HG03469 (cell line): ENCODE results near the gene CPNE5.

Source experiments
- ATAC-seq: cut with Tn5 transposase; IDR thresholded peaks from one replicate; pipeline ENCODE4 v1.9.1; 2021; ENCODE audit warnings: mild to moderate bottlenecking, moderate library complexity, moderate number of reproducible peaks; ENCODE audit not compliant: unreplicated experiment

Gene CPNE5

DNA sequence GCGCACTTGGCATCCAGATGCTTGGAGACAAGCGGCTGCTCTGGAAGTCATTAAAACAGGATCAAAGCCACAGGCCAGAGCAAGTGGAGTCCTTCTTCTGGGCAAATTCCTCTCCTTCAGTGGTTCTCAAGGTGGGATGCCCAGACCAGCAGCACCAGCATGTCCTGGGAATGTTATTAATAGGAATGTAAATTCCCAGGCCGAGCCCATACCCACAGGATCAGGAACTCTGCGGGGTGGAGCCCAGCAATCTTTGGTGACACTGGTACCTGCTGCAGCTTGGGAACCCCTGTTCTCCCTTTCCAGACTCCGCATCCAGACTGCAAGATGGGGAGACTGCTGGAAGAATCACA lies 44.6 kb downstream of the CPNE5 start:
- ATAC-seq: no peak

DNA sequence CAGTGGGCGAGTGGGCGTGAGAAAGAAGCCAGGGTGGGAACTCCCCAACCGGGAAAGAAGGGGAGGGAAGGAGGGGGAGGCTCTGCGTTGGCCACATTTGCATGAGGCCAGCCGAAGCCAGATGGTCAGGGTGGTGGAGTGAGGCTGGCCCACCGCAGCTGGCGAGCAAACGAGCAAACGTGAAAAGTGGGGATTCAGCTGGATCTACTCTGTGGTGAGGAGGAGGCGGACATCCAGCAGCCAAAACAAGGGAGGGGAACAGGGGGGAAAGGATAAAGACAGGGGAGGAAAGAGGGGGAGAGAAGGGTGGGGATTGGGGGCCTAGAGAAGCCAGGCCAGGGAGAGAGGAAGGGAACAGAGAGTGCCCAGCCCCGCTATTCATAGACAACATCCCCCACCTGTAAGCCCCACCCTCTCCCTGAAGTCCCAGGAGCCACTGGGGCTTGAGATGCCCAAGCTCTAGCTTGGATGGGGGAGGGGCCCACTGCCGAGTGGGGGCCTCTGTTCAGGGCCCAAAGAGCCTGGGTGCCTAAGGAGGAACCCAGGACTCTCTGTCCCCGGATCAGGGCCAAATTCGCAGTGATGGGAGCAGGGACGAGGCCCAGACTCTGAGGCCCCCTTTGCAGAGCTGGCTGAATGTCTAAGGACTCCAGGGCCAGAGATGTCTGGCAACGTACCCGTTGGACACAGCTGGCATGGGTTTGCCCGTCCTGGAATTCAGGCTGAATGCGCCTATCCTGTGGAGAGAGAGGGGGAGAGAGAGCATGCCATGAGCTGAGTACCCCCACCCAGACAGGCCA lies 45.1 kb downstream of the CPNE5 start:
- no peak for ATAC-seq

DNA sequence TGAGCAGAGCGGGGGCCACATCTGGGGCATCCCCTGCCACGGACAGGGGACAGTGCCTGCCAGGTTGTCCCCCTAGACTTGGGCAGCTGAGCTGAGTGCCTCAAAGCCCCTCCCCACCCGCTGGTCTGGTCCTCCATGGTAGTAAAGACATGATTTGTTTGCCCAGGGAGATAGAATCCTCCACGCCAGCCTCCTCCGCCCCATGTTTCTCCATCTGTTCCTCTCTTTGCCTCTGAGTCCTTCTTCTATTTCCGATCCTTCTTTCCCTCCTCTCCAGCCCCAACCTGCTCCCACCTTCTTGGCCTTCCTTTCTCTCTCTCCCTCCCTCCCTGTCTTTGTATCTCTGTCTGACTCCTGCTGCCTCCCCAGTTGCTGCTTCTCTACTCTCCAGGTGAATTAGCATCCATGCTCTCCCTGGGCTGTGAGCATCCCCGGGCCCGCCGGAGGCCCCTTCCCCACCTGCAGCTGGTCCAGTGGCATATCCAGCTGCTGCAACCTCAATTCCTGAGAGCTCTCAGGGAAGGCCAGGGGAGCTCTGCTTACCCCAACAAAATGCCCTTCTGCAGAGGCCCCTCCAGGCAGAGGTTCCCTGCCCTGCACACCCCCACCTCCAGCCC lies 45.8 kb downstream of the CPNE5 start:
- ATAC-seq: no peak

DNA sequence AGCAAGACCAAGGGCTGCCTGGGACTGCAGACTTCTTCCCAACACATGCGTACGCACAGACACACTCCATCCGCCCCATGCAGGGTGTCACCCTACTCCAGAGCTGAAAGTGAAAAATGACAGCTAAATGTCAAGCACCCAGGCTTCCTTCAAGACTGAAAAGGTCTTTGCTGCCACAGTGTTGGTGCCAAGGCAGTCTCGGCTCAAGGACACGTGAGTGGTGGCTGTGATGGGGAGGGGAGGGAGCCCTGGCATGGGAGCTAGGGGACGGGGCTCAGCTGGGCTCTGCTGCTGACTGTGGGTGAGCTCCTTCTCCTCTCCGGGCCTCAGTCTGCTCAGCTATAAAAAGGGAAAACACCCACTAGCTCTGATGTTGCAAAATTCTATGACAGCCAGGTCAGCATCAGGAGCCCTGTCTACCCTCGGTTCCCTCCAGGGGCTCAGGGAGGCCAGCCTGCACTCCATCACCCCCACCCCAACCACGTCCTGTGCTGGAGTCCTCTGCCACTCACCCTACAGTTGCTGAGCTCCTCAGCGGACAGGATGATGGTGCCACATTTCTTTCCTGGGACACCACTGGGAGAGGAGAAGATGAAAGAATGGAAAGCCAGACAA lies 47.6 kb downstream of the CPNE5 start:
- no peak for ATAC-seq

DNA sequence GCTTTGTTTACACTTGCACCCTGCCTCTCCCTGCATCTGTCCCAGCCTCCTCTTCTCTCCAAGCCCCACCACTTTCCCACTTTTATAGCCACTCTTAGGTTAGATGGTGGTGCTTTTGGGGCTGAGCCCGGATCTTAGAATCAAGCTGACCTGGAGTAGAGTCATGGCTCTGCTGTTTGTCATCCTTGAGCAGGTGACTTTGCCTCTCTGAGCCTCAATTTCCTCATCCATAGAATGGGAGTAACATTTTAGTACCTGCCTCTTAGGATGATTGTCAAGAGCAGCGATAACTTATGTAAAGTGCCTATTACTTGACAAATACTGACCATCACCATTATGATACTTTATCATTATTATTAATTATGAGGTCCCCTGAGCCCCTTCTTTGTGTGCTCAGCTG lies 48.2 kb downstream of the CPNE5 start:
- ATAC-seq: no peak

DNA sequence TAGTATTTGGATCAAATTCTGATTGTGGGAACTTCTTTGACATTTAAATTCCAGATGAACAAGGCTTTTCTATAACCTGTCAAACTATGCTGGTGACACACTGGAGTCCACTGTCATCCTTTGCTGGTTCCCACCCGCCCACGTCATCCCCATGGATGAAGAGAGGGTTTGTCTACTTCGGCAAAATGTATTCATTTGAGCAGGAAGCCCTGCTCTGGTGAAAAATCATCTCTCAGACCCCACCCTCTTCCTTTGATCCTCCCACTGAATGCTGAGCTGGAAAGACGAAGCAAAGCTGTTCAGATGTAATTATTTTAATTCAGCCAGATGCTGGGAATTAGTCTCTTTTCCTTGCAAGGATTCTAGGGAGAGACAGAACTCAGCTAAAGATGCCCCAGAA lies 50.5 kb downstream of the CPNE5 start:
- no peak for ATAC-seq

DNA sequence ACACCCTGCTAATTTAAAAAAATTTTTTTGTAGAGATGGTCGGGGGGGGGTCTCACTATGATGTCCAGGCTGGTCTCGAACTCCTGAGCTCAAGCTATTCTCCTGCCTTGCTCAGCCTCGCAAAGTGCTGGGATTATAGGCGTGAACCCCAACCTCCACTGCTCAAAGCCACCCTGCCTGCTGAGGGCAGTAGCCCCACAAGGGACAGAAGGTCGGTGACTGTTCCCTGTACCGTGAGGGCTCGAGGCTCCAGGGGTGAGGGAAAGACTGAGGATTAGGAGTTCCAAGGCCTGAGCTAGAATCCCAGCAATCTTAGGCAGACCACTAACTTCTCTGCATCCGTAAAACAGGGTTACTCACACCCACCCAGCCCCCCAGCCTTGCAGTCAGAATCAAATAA lies 51.1 kb downstream of the CPNE5 start:
- no peak for ATAC-seq

DNA sequence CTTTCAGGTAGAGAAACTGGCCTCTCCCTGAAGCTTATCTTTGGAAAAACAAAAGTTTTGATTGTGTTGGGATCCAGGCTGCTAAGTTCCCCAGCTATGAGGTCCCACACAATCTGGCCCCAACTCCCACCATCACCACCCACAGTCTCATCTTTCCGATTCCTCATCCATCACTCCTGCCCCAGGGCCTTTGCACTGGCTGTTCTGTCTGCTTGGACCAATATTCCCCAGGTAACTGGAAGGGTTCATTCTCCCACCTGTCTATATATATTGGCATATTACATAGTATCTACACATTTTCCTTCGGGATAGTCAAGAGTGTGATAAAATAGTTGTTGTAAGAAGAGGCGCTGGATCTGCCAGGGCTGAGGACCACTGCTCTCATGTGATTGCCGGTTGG lies 52.0 kb downstream of the CPNE5 start:
- ATAC-seq: no peak

DNA sequence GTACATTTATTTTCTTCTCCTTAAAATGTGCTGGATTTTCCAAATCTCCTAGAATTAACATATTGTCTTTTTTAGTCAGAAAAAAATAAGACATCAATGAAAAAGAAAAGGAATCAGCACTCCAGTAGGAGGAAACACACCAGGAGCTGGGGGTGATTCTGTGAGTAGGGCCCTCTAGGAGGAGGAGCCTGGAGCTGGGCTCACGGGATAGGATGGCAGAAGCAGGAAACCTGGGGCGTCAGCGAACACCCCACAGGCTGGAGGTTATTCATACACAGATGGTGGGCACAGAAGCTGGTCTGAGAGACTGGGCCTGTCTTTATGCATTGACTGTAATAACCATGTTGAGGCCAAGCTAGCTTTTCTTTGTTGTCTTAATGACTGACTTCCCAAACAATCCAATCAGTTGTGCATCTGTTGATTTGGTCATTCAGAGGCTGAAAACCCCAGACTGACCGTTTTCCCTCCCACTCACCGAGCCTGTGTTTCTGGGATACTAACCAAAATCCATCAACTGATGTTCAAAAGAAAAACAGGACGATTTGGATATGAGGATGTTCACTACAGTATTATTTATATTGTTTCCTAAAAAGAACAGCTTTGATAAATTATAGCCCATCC lies 53.1 kb downstream of the CPNE5 start:
- no peak for ATAC-seq

DNA sequence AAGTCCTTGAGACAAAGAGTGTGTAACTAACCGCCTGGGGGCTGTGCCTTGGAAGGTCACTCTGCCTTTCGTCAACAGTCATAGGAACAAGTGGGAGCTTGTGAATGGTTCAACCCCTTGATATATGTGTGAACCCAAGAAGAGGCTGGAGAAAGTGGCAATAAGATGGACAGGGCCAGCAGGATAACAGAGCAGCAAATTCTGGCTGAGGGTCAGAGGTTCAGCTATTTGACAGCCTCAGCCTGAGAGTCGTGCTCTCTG lies 54.9 kb downstream of the CPNE5 start:
- no peak for ATAC-seq

DNA sequence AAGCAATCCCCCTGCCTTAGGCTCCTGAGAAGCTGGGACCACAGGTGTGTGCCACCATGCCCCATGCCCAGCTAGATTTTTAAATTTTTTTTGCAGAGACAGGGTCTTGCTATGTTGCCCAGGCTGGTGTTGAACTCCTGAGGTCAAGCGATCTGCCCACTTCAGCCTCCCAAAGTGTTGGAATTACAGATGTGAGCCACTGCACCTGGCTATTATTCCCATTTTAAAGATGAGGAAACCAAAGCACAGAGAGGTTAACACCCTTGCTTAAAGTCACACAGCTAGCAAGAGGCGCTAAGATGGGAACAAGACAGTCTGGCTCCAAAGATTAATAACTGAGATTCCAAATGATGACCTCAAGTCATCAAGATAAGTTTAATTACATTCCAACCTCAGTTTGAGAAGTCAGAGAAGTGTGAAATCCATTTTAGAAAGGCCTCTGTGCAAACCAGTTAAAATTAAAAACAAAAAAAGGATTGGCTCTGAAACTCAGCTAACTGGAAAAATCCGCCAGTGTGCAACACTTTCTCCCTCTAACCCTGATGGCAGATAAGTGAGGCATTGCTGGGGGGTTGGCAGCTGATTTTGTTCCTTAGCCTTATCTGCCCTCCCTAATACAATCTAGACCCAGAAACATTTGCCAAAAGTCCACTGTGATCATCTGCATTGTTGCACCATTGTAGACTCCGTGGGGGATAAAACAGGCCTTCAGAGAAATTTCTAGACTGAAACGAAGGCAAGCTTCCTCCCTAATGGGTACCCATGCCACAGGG lies 55.5 kb downstream of the CPNE5 start:
- ATAC-seq: no peak

DNA sequence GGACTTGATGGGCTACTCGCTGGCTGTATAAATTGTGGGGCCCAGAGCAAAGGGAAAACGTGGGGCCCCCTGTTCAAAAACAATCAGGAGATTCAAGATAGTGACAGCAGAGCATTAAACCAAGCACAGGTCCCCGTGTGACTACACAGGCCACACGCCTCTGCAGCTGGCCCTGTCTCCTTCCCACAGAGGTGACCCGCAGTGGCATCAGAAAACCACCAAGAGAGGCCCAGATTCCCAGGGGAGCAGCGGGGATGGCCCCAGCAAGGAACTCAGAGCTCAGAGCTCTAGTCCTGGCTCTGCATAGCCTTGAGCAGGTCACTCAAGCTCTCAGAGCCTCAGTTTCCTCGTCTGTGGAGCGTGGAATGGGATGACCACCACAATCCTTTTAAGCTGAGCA lies 57.6 kb downstream of the CPNE5 start:
- ATAC-seq: no peak

DNA sequence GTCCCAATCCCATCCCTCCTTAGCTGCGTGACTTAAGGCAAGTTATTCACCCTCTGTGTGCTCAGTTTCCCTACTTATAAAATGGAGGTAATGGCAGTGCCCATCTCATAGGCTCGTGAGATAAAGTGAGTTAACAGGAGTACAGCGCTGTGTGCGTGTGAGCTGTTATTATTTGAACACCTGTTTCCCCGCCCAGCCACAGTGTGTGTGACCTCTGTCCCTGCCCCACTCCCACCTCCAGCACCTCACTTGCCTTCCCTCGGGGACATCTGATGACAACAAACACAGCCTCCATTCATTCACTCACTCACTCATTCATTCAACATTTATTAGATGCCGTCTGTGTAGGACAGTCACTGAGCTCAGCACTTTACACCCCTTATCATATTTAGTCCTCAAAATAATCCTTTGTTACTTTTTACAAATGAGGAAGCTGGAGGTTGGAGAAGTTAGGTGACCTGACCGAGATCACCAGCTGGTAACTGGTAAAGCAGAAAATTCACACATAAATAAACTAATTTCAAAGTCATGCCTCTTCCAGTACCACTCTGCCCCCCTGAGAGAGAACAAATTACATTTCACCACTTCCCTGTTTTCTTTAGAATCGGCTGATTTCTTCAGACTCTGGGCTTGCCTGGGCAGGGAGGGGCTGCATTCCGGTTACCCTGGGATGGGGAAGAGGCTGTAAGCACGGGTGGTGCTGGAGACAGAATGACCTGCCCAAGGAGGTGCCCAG lies 58.6 kb downstream of the CPNE5 start:
- no peak for ATAC-seq

DNA sequence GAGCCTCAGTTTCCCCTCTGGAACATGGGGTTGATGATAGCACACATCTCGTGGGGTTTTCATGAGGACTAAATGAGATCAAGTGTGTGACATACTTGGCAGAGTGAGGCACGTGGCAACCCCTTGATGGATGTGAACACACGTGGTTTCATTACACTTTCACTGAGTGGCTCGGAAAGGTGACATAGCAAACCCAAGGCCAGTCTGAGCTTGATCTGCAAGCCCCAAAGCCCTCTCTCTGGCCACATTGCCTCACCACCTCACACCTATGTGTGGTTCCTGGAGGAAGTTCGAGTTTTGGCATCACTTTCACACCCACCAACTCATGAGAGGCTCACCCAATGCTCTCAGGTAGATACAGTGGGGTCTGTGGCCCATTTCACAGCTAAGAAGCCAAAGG lies 60.0 kb downstream of the CPNE5 start:
- no peak for ATAC-seq

DNA sequence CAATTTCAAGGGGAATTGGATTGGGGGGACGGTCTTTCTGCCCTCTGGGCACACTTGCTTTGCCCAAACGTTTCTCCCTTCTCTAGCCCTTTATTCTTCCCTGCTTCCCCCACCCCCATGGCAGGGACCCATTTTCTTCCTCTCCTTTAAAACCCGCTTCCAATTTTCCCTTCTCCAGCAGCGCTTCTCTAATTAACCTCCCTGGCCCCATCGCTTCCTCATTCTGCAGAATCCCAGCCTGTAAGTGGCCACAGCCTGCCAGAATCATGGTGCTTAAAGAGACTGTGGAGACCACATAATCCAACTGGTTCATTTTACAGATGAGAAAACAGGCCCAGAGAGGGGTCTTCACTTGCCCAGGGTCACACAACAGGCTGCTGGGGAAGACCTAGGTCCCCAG lies 61.4 kb downstream of the CPNE5 start:
- ATAC-seq: no peak

DNA sequence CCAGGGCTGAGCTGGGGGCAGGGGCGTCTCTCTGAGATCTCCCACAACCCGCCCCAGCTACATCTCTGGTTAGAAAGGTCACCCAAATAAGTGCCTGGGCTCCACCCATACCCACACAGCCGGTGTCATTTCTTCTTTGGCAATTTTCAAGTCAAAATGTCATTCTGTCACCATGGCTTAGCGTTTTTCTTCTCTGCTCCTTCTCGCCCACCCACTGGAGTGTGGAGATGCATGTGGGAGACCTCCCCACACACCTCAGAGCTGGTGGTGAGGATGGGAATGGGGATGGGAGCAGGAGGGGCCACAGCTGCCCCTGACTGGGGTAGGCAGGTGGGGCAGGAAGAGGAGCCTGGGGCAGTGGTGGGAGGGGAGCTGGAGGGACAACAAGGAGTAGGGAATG lies 63.1 kb downstream of the CPNE5 start:
- ATAC-seq: no peak

DNA sequence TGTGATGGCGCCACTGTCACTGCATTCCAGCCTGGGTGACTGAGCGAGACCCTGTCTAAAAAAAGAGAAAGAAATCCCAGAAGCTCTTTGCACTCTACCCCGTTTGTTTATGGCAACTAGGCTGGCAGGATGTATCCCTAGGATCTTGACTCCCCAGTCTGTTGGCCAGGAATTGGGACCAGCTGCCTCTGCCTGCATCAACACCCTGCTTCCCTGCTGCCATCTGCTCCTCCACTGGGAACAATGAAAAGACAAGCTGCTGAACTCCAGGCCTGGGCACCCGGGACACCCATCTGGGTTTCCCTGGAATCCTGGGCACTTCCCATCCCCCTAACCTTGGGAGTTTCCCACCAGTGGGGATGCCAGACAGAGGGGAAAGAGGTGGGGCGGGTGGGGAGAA lies 64.9 kb downstream of the CPNE5 start:
- ATAC-seq: no peak

DNA sequence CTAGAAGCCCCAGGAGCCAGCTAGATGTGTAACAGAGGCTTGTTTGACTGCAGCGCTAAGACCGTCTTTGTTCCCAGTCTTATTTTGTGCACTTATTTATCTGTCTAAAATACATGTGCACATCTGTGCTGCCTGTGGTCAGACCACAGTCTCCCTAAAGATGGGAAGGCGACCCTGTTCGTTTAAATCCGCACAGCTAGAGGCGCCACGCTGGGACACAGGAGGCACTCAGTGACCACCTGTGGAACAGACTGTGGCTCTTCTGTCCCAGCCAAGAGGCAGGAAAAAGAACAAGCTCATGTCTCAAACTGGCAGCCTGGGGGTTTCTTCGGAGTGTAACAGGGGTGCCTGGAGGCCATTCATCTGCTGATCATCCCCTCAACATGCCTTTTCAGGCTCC lies 66.8 kb downstream of the CPNE5 start:
- no peak for ATAC-seq

DNA sequence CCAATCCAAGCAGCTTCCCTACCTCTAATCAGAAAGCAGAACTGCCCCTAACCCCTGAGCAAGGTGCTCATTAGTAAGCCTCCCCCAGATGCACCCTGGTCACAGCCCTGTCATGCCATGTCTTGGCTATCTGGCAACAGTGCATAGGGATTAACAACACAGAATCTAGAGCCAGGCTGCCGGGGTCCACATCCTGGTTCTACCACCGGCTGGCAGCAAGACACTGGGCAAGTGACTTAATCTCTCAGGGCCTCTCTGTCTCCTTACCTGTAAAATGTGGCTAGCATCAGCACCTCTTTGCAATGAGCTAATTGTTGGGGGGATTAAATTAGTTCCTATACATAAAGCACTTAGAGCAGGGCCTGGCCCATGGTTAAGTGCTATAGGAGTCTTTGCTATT lies 68.1 kb downstream of the CPNE5 start:
- ATAC-seq: no peak

DNA sequence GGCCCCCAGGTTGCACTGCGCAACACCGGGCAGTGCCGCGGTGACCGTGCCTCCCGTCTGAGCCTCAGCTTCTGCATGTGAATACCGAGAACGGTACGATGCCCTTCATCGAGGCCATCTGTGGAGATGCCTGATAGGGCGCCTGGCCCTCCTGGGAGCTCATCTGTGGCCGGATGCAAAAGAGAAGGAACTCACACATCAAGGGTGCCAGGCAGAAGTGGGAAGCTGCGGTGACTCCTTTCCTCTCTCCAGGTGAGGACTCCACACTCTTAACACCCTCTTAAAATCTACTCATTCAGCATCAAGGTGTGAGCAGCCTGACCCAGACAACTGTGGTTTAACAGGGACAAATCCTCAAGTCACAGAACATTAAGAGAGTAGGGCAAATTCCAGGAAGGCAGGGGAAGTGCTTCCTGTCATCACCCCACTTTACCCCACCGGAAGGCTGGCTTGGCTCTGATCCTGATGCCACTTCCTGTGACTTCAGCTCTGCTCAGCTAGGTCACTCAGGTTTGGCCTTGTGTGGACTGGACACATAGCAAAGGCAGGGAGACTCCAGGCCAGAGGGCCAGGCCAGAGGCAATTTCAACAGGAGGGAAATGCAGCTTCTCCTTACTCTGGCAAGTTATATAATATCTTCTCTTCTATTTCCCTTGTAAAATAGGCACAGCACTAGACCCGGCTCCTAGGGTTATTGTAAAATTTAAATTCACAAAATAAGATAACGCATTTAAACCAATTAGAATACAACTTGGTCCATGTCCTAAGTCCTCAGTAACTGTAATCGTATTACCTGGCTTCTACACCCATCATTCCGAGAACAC lies 69.4 kb downstream of the CPNE5 start:
- no peak for ATAC-seq
